Spleen (tissue), 7 donors: ENCODE measurements around the gene SLC8A2.

Experiments used
- CTCF ChIP-seq, 11 experiments: fragments of 200-600 bp in 7 of 11; fragments of 450-650 bp in 4 of 11; sonication (generic) in 4 of 11; IDR thresholded peaks in 8 of 11; conservative IDR thresholded peaks in 3 of 11; 1 replicate in 7 of 11; 2 replicates in 4 of 11; pipeline versions ENCODE4 v1.4.0 to v1.8.0; 2016 to 2021; ENCODE audit warnings: antibody characterized with exemption in 11 of 11, inconsistent platforms in 4 of 11, mild to moderate bottlenecking in 1 of 11
- POLR2A ChIP-seq, 3 donors: fragments of 450-650 bp; IDR thresholded peaks; one replicate each; pipeline ENCODE4 v1.5.1; 2017; ENCODE audit warnings: antibody characterized with exemption in 3 of 3, mild to moderate bottlenecking in 1 of 3
- donor health status: DM: no; HTN: no; CAD: no; lungs with moderate emphysema.
- donor health status: DM: no; HTN: no; CAD: no.
- donor health status: DM: no; HTN: no; CAD: no.

- TF ChIP-seq CTCF (IDR thresholded peaks at IDR 0.05 in 8 of 11, conservative IDR thresholded peaks at IDR 0.05 in 3 of 11) (no peak), POLR2A (IDR thresholded peaks at IDR 0.05) (no peak)
Measured at GRCh38 chr19:47507924-47508553, 36.3 kb upstream of the SLC8A2 start.
